Left ventricle myocardium inferior (tissue), 1 donor: ENCODE measurements around the gene TMEM170A. TPM values are rescaled to one million over a fixed set of nuclear protein-coding genes. Genes with fewer than 3 reads are reported as not detected.
"Not testable (repeated sequence)": the region's sequence is repeated elsewhere in the genome, so short reads cannot be mapped to it uniquely, and the experiment has no call there.

Experiments used
- DNase-seq: peaks from one replicate; pipeline ENCODE4 v3.0.0-alpha.2; 2020
- H3K27ac ChIP-seq: fragments of 200-600 bp; replicated peaks from 2 replicates; pipeline ENCODE4 v1.8.0; 2021
- H3K27me3 ChIP-seq: fragments of 200-600 bp; 2 replicates; pipeline ENCODE4 v1.8.0; 2021; ENCODE audit warnings: low read depth
- H3K36me3 ChIP-seq: fragments of 200-600 bp; 2 replicates; pipeline ENCODE4 v1.8.0; 2021
- H3K4me1 ChIP-seq: fragments of 200-600 bp; 2 replicates; pipeline ENCODE4 v1.8.0; 2021
- H3K4me3 ChIP-seq: fragments of 200-600 bp; 2 replicates; pipeline ENCODE4 v1.8.0; 2021; ENCODE audit warnings: mild to moderate bottlenecking, moderate library complexity
- H3K9me3 ChIP-seq: fragments of 200-600 bp; replicated peaks from 2 replicates; pipeline ENCODE4 v1.8.0; 2021
- CTCF ChIP-seq: fragments of 200-600 bp; IDR thresholded peaks from 2 replicates; pipeline ENCODE4 v1.8.0; 2021; ENCODE audit warnings: antibody characterized with exemption, mild to moderate bottlenecking, borderline replicate concordance
- intact Hi-C: fragments of 100-400 bp; cut with micrococcal nuclease; formaldehyde crosslinking; loops from one replicate; pipeline ENCODE4 v1.11.0; 2022
- total RNA-seq: library from RNA; stranded (reverse); fragmentation: NEBNext Ultra II Directional; extraction: Animal tissue kit (Norgen Biotek cat#: 25700); gene quantifications from one replicate; pipeline ENCODE4 v1.2.1, GENCODE V29; 2021
- donor health status: DM: no; HTN: yes; CAD: no; lungs with severe emphysema.

The TMEM170A gene
- total RNA-seq, 1 donor from 2014 or later = 10.3 TPM

- no peak overlapping the region for H3K4me3 ChIP-seq
- H3K36me3 ChIP-seq = peaks cover 10% of the 10 kb centered on the region
- no peaks in the 10 kb centered on the region for H3K9me3 ChIP-seq
- H3K4me1 ChIP-seq = peaks cover 11% of the 10 kb centered on the region
- no peak for DNase-seq
- intact Hi-C loops = no loop called here
- TF ChIP-seq CTCF = no peak
- no peak overlapping the region for H3K27ac ChIP-seq
- no peaks in the 10 kb centered on the region for H3K27me3 ChIP-seq
These were observed 19.2 kb downstream of the TMEM170A start for GRCh38 chr16:75445298-75445697.

GRCh38 chr16:75443298-75443697 lies 21.2 kb downstream of the TMEM170A start:
- Histone ChIP-seq H3K4me1 (peaks cover 11% of the 10 kb centered on the region), H3K27me3 (no peaks in the 10 kb centered on the region), H3K9me3 (no peaks in the 10 kb centered on the region), H3K36me3 (peaks cover 6% of the 10 kb centered on the region), H3K4me3 (no peak overlapping the region), H3K27ac (no peak overlapping the region)
- no peak for TF ChIP-seq CTCF
- DNase-seq = no peak
- intact Hi-C loops = no loop called here

- DNase-seq = no peak
- TF ChIP-seq CTCF = no peak
- peak overlapping the region; percentile 99 for H3K27ac ChIP-seq
- peaks cover 41% of the 10 kb centered on the region for H3K4me1 ChIP-seq
- H3K4me3 ChIP-seq = peak overlapping the region; percentile 95
- H3K36me3 ChIP-seq = no peaks in the 10 kb centered on the region
- intact Hi-C loops = no loop called here
- no peaks in the 10 kb centered on the region for H3K9me3 ChIP-seq
- no peaks in the 10 kb centered on the region for H3K27me3 ChIP-seq
These were observed 30.6 kb downstream of the TMEM170A start for GRCh38 chr16:75433732-75434413.

GRCh38 chr16:75432828-75433731 lies 31.4 kb downstream of the TMEM170A start, which contains the start of gene CFDP1:
CFDP1 (minus strand) TSS chr16:75433503; CDS start chr16:75433352, 151 bp downstream.
- DNase-seq = peak; percentile 95
- H3K9me3 ChIP-seq = no peaks in the 10 kb centered on the region
- TF ChIP-seq CTCF = no peak
- H3K27me3 ChIP-seq = no peaks in the 10 kb centered on the region
- H3K27ac ChIP-seq = peak within 1 kb of the TSS; percentile 99
- peak within 1 kb of the TSS; percentile 95 for H3K4me3 ChIP-seq
- peaks cover 41% of the 10 kb centered on the region for H3K4me1 ChIP-seq
- intact Hi-C loops = no loop called here
- no peaks in the 10 kb centered on the region for H3K36me3 ChIP-seq

- no peak for DNase-seq
- H3K36me3 ChIP-seq = no peaks in the 10 kb centered on the region
- intact Hi-C loops = no loop called here
- H3K4me3 ChIP-seq = no peak overlapping the region
- H3K9me3 ChIP-seq = no peaks in the 10 kb centered on the region
- H3K27me3 ChIP-seq = no peaks in the 10 kb centered on the region
- H3K27ac ChIP-seq = no peak overlapping the region
- TF ChIP-seq CTCF = no peak
- peaks cover 37% of the 10 kb centered on the region for H3K4me1 ChIP-seq
These were observed 34.7 kb downstream of the TMEM170A start for GRCh38 chr16:75429621-75430403.

- H3K4me3 ChIP-seq, H3K36me3 ChIP-seq, H3K27ac ChIP-seq, H3K9me3 ChIP-seq, DNase-seq, H3K27me3 ChIP-seq, intact Hi-C loops: not testable (repeated sequence)
- peaks cover 26% of the 10 kb centered on the region for H3K4me1 ChIP-seq
These were observed 38.0 kb downstream of the TMEM170A start for GRCh38 chr16:75426524-75426923.

- Histone ChIP-seq H3K27ac (peak overlapping the region; percentile 45), H3K4me1 (peaks cover 38% of the 10 kb centered on the region)
- intact Hi-C loops, H3K4me3 ChIP-seq, DNase-seq, H3K27me3 ChIP-seq, H3K9me3 ChIP-seq, H3K36me3 ChIP-seq: not testable (repeated sequence)
These were observed 40.3 kb downstream of the TMEM170A start for GRCh38 chr16:75424105-75424762.
